ENCODE measurements around the gene RBBP7.

DNA sequence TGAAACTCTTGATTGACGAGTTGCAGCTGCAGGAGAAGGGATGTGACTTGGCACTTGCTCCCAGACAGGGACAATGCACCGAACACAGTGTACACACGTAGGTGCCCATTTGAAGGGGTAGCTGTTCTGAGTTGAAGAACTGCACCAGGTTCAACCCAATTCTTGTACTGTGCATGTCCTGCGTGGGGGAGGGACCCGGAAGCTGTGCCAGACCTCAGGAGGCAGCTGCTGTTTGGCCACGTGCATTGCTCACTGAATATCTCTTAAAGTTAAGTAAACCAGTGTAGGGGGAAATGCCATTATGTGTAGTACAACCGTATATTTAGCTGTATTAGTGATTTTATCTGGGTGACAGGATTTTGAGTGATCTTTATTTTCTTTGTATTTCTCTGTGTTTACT is 12.0 kb upstream of the RBBP7 start:
- TF ChIP-seq, protein P1, sequence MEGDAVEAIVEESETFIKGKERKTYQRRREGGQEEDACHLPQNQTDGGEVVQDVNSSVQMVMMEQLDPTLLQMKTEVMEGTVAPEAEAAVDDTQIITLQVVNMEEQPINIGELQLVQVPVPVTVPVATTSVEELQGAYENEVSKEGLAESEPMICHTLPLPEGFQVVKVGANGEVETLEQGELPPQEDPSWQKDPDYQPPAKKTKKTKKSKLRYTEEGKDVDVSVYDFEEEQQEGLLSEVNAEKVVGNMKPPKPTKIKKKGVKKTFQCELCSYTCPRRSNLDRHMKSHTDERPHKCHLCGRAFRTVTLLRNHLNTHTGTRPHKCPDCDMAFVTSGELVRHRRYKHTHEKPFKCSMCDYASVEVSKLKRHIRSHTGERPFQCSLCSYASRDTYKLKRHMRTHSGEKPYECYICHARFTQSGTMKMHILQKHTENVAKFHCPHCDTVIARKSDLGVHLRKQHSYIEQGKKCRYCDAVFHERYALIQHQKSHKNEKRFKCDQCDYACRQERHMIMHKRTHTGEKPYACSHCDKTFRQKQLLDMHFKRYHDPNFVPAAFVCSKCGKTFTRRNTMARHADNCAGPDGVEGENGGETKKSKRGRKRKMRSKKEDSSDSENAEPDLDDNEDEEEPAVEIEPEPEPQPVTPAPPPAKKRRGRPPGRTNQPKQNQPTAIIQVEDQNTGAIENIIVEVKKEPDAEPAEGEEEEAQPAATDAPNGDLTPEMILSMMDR (IDR thresholded peaks at IDR 0.05; ENCODE audit: low read depth, low read length, poor library complexity, severe bottlenecking), result no peak
- TF ChIP-seq EZH2phosphoT487 (IDR thresholded peaks at IDR 0.05; ENCODE audit: borderline replicate concordance, low read length), result no peak

Measured in DOHH2 (cell line).